DMS153 (cell line): ENCODE data around the gene ZNF24.

ENCODE experiments used
- DNase-seq: peaks from one replicate; lab custom pipeline; 2025; lab: John Stamatoyannopoulos, UW

The ZNF24 gene

GRCh38 chr18:35290094-35290735 is 54.0 kb downstream of the ZNF24 start, which contains the start of gene ZSCAN30:
Gene ZSCAN30, minus strand, starts transcription at chr18:35290229. Its CDS starts 25,877 bp downstream, at chr18:35264352.
- DNase-seq = peak; percentile 88

DNA sequence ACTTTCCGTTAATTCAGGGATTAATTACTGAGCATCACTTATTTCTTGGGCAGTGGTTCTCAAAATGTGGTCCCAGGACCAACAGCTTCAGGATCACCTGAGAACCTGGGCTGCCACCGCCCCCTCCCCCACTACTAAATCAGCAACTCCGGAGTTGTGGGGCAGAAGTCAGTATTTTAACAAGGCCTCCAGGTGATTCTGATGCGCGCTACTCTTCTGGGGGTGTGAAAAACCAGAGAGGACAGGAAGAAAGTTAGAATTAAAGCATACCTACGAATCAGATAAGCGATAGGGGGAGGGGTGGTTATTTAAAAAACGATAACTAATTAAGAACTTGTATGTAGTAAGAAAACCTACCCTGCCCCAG is 54.5 kb downstream of the ZNF24 start:
- DNase-seq = no peak

GRCh38 chr18:35289293-35289692 is 54.9 kb downstream of the ZNF24 start:
- DNase-seq = no peak

DNA sequence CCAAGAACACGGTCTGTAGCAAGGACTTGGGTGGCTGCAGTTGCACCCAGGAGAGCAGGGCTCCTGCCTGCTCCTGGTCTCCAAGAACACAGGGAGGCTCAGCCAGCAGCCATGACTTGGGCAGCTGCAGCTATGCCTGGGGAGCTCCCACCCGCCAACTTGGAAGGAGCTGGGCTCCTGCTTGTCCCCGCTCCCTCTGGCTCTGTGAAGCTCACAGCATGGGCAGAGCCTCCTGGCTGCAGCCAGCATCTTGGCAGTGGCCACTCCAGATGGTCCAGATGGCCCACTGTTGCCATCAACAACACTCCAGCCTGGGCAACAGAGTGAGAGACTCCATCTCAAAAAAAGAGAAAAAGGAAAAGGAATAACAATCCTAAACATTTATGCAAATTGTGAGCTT is 59.4 kb downstream of the ZNF24 start:
- DNase-seq = no peak

DNA sequence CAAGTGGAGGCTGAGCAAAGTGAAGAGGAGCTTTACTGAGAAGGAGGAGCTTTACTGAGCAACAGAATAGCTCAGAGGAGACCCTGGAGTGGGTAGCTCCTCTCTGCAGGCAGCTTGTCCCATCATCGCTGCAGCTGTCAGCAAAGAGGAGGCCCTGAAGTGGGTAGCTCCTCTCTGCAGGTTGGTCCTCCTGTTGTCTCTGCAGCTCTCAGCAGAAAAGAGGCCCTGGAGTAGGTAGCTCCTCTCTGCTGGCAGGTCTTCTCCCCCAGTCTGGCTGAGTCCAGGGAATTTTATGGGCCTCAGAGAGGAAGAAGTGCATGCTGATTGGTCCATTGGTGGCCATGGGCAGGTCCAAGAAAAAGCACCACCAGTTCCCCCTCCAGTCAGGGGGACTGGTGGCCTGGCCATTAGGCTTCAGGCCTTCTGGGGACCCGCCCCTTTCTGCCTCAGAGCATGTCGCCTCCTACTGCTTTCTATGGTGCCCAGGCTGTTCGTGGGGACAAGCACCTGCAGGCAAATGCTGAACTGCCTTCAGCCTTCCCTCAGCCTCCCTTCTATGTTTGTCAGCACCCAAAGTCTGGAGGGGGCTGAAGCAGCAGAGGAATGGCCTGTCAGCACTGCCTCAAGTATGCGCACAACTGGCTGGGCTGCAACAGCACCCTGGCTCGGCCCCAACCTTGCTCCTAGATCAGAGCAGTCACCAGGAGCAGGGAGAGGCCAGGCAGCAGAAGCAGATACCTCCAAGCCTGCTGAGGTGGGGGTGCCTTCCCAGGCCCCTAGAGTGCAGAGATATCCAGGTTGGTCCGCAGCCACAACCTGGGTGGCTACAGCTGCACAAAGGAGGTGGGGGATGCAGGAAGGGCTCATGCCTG is 60.1 kb downstream of the ZNF24 start:
- no peak for DNase-seq

- no peak for DNase-seq
Observed at GRCh38 chr18:35282353-35282752, 61.9 kb downstream of the ZNF24 start.
